HepG2 (cell line): ENCODE measurements around the gene MGAT5. TPM values are rescaled to one million over a fixed set of nuclear protein-coding genes. Genes with fewer than 3 reads are reported as not detected.

Source experiments
- ATAC-seq: fragments of 200-7000 bp; cut with Tn5 transposase; 3 replicates; pipeline ENCODE4 v1.9.1; 2020; ENCODE audit warnings: mild to moderate bottlenecking, moderate library complexity
- BruUV-seq: library from RNA; stranded (reverse); fragments of 400-500 nt; replicated peaks from 2 replicates; lab custom pipeline; 2021; lab: Mats Ljungman, UMichigan
- CTCF ChIA-PET: fragments of 300-600 bp; formaldehyde crosslinking; extraction: SDS; loops from one replicate; lab custom pipeline; 2021; ENCODE audit warnings: low total read pairs, inconsistent platforms, low intra/inter-chr PET ratio; lab: Yijun Ruan, JAX
- POLR2A ChIA-PET: fragments of 350-600 bp; sonication (Branson Sonifier 250); formaldehyde crosslinking; loops from one replicate; lab custom pipeline; 2020; ENCODE audit warnings: antibody characterized with exemption, inconsistent platforms; lab: Yijun Ruan, JAX
- DNase-seq: peaks from one replicate; pipeline ENCODE4 v3.0.0-alpha.2; 2015; ENCODE audit warnings: low spot score
- FAIRE-seq: peaks from 3 replicates; lab custom pipeline; 2011; peaks lifted over from hg19 to GRCh38; lab: Jason Lieb, UNC
- H2AFZ ChIP-seq: one replicate; pipeline ENCODE4 v1.6.1; 2011; ENCODE audit warnings: low read length, inconsistent platforms
- H3K27ac ChIP-seq: fragments of 300-600 bp; 3 replicates; pipeline ENCODE4 v1.8.0; 2011; ENCODE audit warnings: mixed run types, mild to moderate bottlenecking, mixed read lengths, low read length, inconsistent platforms; ENCODE audit not compliant: insufficient read depth; ENCODE audit errors: extremely low read length
- H3K27me3 ChIP-seq, 2 experiments: fragments of 200-600 bp in 1 of 2; 2 replicates in 1 of 2; 3 replicates in 1 of 2; pipeline versions ENCODE4 v1.6.0 to v1.8.0; 2011; ENCODE audit warnings: low read length in 2 of 2, mild to moderate bottlenecking in 2 of 2, moderate library complexity in 2 of 2, inconsistent platforms in 1 of 2; ENCODE audit not compliant: insufficient read depth in 2 of 2, control insufficient read depth in 1 of 2
- H3K36me3 ChIP-seq, 2 experiments: fragments of 200-600 bp in 1 of 2; replicated peaks in 1 of 2; 2 replicates in 1 of 2; 3 replicates in 1 of 2; pipeline versions ENCODE4 v1.5.1 to v1.8.0; 2011; ENCODE audit warnings: low read length in 2 of 2, inconsistent platforms in 1 of 2; ENCODE audit not compliant: insufficient read depth in 2 of 2, control insufficient read depth in 1 of 2
- H3K4me1 ChIP-seq: 2 replicates; pipeline ENCODE4 v1.5.1; 2012; ENCODE audit warnings: low read length, inconsistent platforms; ENCODE audit not compliant: insufficient read depth
- H3K4me2 ChIP-seq: 2 replicates; pipeline ENCODE4 v1.6.0; 2011; ENCODE audit warnings: low read depth, low read length, inconsistent platforms
- H3K4me3 ChIP-seq, 3 experiments: fragments of 200-600 bp in 1 of 3; sonication (generic), shearing (Covaris generic) in 1 of 3; replicated peaks in 1 of 3; 2 replicates each; pipeline ENCODE4 v1.5.1; 2011 to 2016; ENCODE audit warnings: low read length in 3 of 3, inconsistent platforms in 2 of 3, low read depth in 2 of 3, mild to moderate bottlenecking in 2 of 3, control low read depth in 1 of 3, mixed read lengths in 1 of 3; ENCODE audit not compliant: insufficient read depth in 1 of 3
- H3K79me2 ChIP-seq: one replicate; pipeline ENCODE4 v1.6.1; 2011; ENCODE audit warnings: low read length, inconsistent platforms; ENCODE audit not compliant: insufficient read depth
- H3K9ac ChIP-seq: 2 replicates; pipeline ENCODE4 v1.6.0; 2011; ENCODE audit warnings: mild to moderate bottlenecking, low read depth, low read length, inconsistent platforms; ENCODE audit not compliant: insufficient read depth
- H3K9me3 ChIP-seq: 2 replicates; pipeline ENCODE4 v1.5.1; 2012; ENCODE audit warnings: mild to moderate bottlenecking, low read length
- H4K20me1 ChIP-seq: 2 replicates; pipeline ENCODE4 v1.6.0; 2011; ENCODE audit warnings: inconsistent platforms, mild to moderate bottlenecking, low read length, moderate library complexity; ENCODE audit not compliant: insufficient read depth
- ISL2 ChIP-seq: sonication (generic); formaldehyde crosslinking; IDR thresholded peaks from 2 replicates; pipeline ENCODE4 v1.5.0; 2020; ENCODE audit warnings: missing genetic modification reagents
- KDM5B ChIP-seq: sonication (generic); formaldehyde crosslinking; IDR thresholded peaks from 2 replicates; pipeline ENCODE4 v1.4.0; 2020; ENCODE audit warnings: missing genetic modification reagents, mild to moderate bottlenecking, borderline replicate concordance
- PCBP1 ChIP-seq: fragments of 200-400 bp; formaldehyde crosslinking; IDR thresholded peaks from 2 replicates; pipeline ENCODE4 v1.6.1; 2017; ENCODE audit warnings: mild to moderate bottlenecking, low read depth, low read length, borderline replicate concordance
- THYN1 ChIP-seq: sonication (generic); formaldehyde crosslinking; IDR thresholded peaks from 2 replicates; pipeline ENCODE4 v1.8.1; 2023; ENCODE audit warnings: low read depth, mild to moderate bottlenecking, moderate library complexity, missing genetic modification reagents, borderline replicate concordance
- ZBTB2 ChIP-seq: sonication (generic); formaldehyde crosslinking; IDR thresholded peaks from 2 replicates; pipeline ENCODE4 v1.8.0; 2022; ENCODE audit warnings: low read depth, missing genetic modification reagents
- ZNF205 ChIP-seq: IDR thresholded peaks from 2 replicates; pipeline ENCODE4 v1.6.1; 2018; ENCODE audit warnings: missing biosample characterization, missing genetic modification reagents
- ZNF230 ChIP-seq: sonication (generic); formaldehyde crosslinking; IDR thresholded peaks from 2 replicates; pipeline ENCODE4 v1.4.0; 2020; ENCODE audit warnings: mild to moderate bottlenecking, missing genetic modification reagents
- ZNF432 ChIP-seq: sonication (generic); formaldehyde crosslinking; IDR thresholded peaks from 2 replicates; pipeline ENCODE4 v1.5.0; 2020; ENCODE audit warnings: missing genetic modification reagents, mild to moderate bottlenecking, borderline replicate concordance
- ZNF580 ChIP-seq: IDR thresholded peaks from 2 replicates; pipeline ENCODE4 v1.6.1; 2016; ENCODE audit warnings: low read depth, borderline replicate concordance
- ZNF652 ChIP-seq: IDR thresholded peaks from 2 replicates; pipeline ENCODE4 v1.6.1; 2016; ENCODE audit warnings: low read depth, borderline replicate concordance
- ZNF780A ChIP-seq: sonication (generic); formaldehyde crosslinking; IDR thresholded peaks from 2 replicates; pipeline ENCODE4 v1.8.0; 2022; ENCODE audit warnings: mild to moderate bottlenecking, missing genetic modification reagents, moderate library complexity
- ZNF891 ChIP-seq: sonication (generic); formaldehyde crosslinking; IDR thresholded peaks from 2 replicates; pipeline ENCODE4 v1.5.0; 2020; ENCODE audit warnings: mild to moderate bottlenecking, missing genetic modification reagents
- WGBS: methylation state at CpG from one replicate; pipeline ENCODE4 v1.1.6; 2017; ENCODE audit warnings: low lambda C conversion rate; 5-methylcytosine and 5-hydroxymethylcytosine counted together
- in situ Hi-C: cut with HindIII; loops from 2 replicates; pipeline ENCODE4 v1.10.0; 2017; ENCODE audit warnings: low pct_unique_long_range_greater_than_20kb; ENCODE audit not compliant: extremely low pct_ligation_motif_present
- intact Hi-C: fragments of 100-400 bp; cut with micrococcal nuclease; formaldehyde crosslinking; loops from one replicate; pipeline ENCODE4 v1.10.0; 2022; ENCODE audit not compliant: unreplicated experiment
- polyA plus RNA-seq, 8 experiments: library from polyadenylated mRNA; depleted of rRNA in 3 of 8; stranded (reverse) in 7 of 8; unstranded in 1 of 8; fragments of >200 nt; fragmentation: Illumina TruSeq in 4 of 8; extraction: Trizol in 4 of 8; gene quantifications; 2 replicates each; pipeline versions ENCODE4 v1.2.1 to v1.2.3, GENCODE V29; 2011 to 2016; ENCODE audit warnings: low read depth in 4 of 8, missing spikeins in 1 of 8, mixed read lengths in 1 of 8; ENCODE audit not compliant: insufficient read depth in 1 of 8
- total RNA-seq, 5 experiments: library from RNA; depleted of rRNA; stranded (reverse); fragments of >200 nt; fragmentation: Illumina TruSeq; extraction: Trizol; gene quantifications; 2 replicates each; pipeline ENCODE4 v1.2.3, GENCODE V29; 2016; ENCODE audit warnings: low read depth in 1 of 5
- TF ChIP-seq, protein P1 (sequence below): sonication (generic); formaldehyde crosslinking; IDR thresholded peaks from 2 replicates; pipeline ENCODE4 v1.5.0; 2020; ENCODE audit warnings: missing genetic modification reagents, mild to moderate bottlenecking, borderline replicate concordance

MGAT5 gene
- total and polyA plus RNA-seq, 2 of the 13 experiments (the other 11 are each of a cell fraction or from before 2014, with no cell fraction given) = 33.1 to 60.2 TPM

DNA sequence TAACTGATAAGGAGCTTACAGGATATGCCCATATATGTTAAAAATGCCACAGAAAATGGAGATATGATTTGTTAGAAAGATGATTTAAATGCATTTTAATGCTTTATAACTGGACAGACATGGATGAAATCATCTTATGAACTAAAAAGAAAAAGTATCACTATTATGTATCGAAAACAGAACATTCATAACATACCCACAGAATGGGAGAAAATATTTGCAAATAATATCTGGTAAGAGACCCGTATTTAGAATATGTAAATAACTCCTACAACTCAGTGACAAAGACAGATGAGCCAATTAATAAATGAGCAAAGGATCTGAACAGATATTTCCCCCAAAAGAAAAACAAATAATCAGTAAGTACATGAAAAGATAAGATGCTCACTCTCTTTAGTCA is 24.3 kb upstream of the MGAT5 start (continued):
- TF ChIP-seq PCBP1 = no peak
- TF ChIP-seq ZNF652 (CRISPR knock-in tag) = no peak
- no peak for TF ChIP-seq ZNF230 (CRISPR knock-in tag)
- TF ChIP-seq, all 625 proteins: peak for 0

- no peaks in the 10 kb centered on the region for H4K20me1 ChIP-seq
- intact Hi-C loops (no loop called here), in situ Hi-C loops (no loop called here)
- CTCF ChIA-PET = interaction anchor here (1.2 kb wide), 1 partner anchor 113 kb away, joined by 4 read pairs; no protein-coding TSS in a partner anchor
- POLR2A ChIA-PET = no interaction called here
- peaks cover 19% of the 10 kb centered on the region for H3K79me2 ChIP-seq
- H3K9me3 ChIP-seq = peaks cover 16% of the 10 kb centered on the region; the same call in 1 of the 2 replicates
- H3K9ac ChIP-seq = no peak overlapping the region
- no TSS peak for BruUV-seq
- no peak overlapping the region for H3K4me3 ChIP-seq
- no peak overlapping the region for H3K27ac ChIP-seq
- ATAC-seq = no peak
- H3K4me1 ChIP-seq = peaks cover 20% of the 10 kb centered on the region
- H2AFZ ChIP-seq = no peak overlapping the region
- no peaks in the 10 kb centered on the region for H3K27me3 ChIP-seq
- no peak for TF ChIP-seq ZNF432 (CRISPR knock-in tag)
- no peak for TF ChIP-seq ZNF580 (CRISPR knock-in tag)
- no peaks in the 10 kb centered on the region for H3K36me3 ChIP-seq
- DNase-seq = no peak
- FAIRE-seq = no peak
- no peak overlapping the region for H3K4me2 ChIP-seq
Measured at GRCh38 chr2:134230885-134231284, 23.0 kb upstream of the MGAT5 start.

- DNase-seq (no peak), FAIRE-seq (no peak), ATAC-seq (no peak)
- Histone ChIP-seq H3K27ac (no peak overlapping the region), H3K27me3 (no peaks in the 10 kb centered on the region), H3K4me3 (no peak overlapping the region), H3K9ac (no peak overlapping the region), H2AFZ (no peak overlapping the region), H3K79me2 (peaks cover 23% of the 10 kb centered on the region), H3K4me2 (no peak overlapping the region), H3K4me1 (peaks cover 20% of the 10 kb centered on the region), H3K9me3 (peaks cover 16% of the 10 kb centered on the region; the same call in 1 of the 2 replicates), H4K20me1 (no peaks in the 10 kb centered on the region), H3K36me3 (no peaks in the 10 kb centered on the region)
- intact Hi-C loops = no loop called here
- BruUV-seq = no TSS peak
- WGBS = 93% methylated on average over 3 of the region's 3 CpGs
- in situ Hi-C loops = no loop called here
- CTCF ChIA-PET = interaction anchor here (1.2 kb wide), 1 partner anchor 113 kb away, joined by 4 read pairs; no protein-coding TSS in a partner anchor
- POLR2A ChIA-PET = no interaction called here
- TF ChIP-seq ZNF205 (CRISPR knock-in tag) (no peak), ZNF780A (CRISPR knock-in tag) (no peak), THYN1 (CRISPR knock-in tag) (no peak), ZNF891 (no peak), ISL2 (no peak), ZBTB2 (CRISPR knock-in tag) (no peak), KDM5B (CRISPR knock-in tag) (no peak)
- TF ChIP-seq, protein P1, sequence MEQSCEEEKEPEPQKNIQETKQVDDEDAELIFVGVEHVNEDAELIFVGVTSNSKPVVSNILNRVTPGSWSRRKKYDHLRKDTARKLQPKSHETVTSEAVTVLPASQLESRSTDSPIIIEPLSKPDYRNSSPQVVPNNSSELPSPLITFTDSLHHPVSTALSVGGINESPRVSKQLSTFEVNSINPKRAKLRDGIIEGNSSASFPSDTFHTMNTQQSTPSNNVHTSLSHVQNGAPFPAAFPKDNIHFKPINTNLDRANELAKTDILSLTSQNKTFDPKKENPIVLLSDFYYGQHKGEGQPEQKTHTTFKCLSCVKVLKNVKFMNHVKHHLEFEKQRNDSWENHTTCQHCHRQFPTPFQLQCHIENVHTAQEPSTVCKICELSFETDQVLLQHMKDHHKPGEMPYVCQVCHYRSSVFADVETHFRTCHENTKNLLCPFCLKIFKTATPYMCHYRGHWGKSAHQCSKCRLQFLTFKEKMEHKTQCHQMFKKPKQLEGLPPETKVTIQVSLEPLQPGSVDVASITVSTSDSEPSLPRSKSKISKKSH (CRISPR knock-in tag) = no peak
Measured at GRCh38 chr2:134231301-134231964, 22.4 kb upstream of the MGAT5 start.
